Right lobe of liver (tissue), 4 donors: Measurements from ENCODE around the gene PXK.

Source experiments
- POLR2A ChIP-seq: fragments of 450-650 bp; IDR thresholded peaks from one replicate; pipeline ENCODE4 v1.6.1; 2017; ENCODE audit warnings: antibody characterized with exemption, mild to moderate bottlenecking
- TF ChIP-seq, protein P1 (sequence below), 4 donors: fragments of 200-600 bp in 3 of 4; fragments of 450-650 bp in 1 of 4; IDR thresholded peaks; one replicate each; pipeline versions ENCODE4 v1.5.1 to v1.8.0; 2016 to 2022; ENCODE audit warnings: antibody characterized with exemption in 4 of 4, mild to moderate bottlenecking in 2 of 4
- donor health status: DM: no; HTN: no; CAD: no.
- donor health status: DM: no; HTN: no; CAD: no.
- donor health status: DM: no; HTN: yes; CAD: no.

DNA sequence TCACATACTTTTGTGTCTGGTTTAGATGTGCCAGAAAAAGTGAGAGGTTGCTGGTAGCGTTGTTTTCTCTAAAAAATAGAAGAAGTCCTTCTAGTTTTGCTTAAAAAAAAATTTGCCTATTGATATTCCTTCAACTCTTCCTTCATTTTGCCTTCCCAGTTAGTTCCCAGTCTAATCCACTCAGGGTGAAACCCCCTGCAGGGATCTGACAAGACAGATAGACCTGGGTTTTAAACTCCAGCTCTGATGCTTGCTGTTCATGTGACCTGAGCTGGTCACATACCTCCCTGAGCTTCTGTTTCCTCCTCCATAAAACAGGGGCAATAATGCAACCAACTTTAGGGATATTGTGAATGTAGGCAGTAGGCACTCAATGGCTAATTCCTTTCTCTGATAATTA, 140.6 kb downstream of the PXK start:
- TF ChIP-seq, protein P1, sequence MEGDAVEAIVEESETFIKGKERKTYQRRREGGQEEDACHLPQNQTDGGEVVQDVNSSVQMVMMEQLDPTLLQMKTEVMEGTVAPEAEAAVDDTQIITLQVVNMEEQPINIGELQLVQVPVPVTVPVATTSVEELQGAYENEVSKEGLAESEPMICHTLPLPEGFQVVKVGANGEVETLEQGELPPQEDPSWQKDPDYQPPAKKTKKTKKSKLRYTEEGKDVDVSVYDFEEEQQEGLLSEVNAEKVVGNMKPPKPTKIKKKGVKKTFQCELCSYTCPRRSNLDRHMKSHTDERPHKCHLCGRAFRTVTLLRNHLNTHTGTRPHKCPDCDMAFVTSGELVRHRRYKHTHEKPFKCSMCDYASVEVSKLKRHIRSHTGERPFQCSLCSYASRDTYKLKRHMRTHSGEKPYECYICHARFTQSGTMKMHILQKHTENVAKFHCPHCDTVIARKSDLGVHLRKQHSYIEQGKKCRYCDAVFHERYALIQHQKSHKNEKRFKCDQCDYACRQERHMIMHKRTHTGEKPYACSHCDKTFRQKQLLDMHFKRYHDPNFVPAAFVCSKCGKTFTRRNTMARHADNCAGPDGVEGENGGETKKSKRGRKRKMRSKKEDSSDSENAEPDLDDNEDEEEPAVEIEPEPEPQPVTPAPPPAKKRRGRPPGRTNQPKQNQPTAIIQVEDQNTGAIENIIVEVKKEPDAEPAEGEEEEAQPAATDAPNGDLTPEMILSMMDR (IDR thresholded peaks at IDR 0.05) = no peak
- TF ChIP-seq POLR2A = no peak
